HepG2 (cell line): ENCODE data around the gene CFAP46. TPM values are rescaled to one million over a fixed set of nuclear protein-coding genes. Genes with fewer than 3 reads are reported as not detected.

ENCODE experiments used
- ATAC-seq: fragments of 200-7000 bp; cut with Tn5 transposase; 3 replicates; pipeline ENCODE4 v1.9.1; 2020; ENCODE audit warnings: mild to moderate bottlenecking, moderate library complexity
- BruUV-seq: library from RNA; stranded (reverse); fragments of 400-500 nt; replicated peaks from 2 replicates; lab custom pipeline; 2021; lab: Mats Ljungman, UMichigan
- CTCF ChIA-PET: fragments of 300-600 bp; formaldehyde crosslinking; extraction: SDS; loops from one replicate; lab custom pipeline; 2021; ENCODE audit warnings: low total read pairs, inconsistent platforms, low intra/inter-chr PET ratio; lab: Yijun Ruan, JAX
- POLR2A ChIA-PET: fragments of 350-600 bp; sonication (Branson Sonifier 250); formaldehyde crosslinking; loops from one replicate; lab custom pipeline; 2020; ENCODE audit warnings: antibody characterized with exemption, inconsistent platforms; lab: Yijun Ruan, JAX
- DNase-seq: peaks from one replicate; pipeline ENCODE4 v3.0.0-alpha.2; 2015; ENCODE audit warnings: low spot score
- FAIRE-seq: peaks from 3 replicates; lab custom pipeline; 2011; peaks lifted over from hg19 to GRCh38; lab: Jason Lieb, UNC
- H2AFZ ChIP-seq: one replicate; pipeline ENCODE4 v1.6.1; 2011; ENCODE audit warnings: low read length, inconsistent platforms
- H3K27ac ChIP-seq: fragments of 300-600 bp; 3 replicates; pipeline ENCODE4 v1.8.0; 2011; ENCODE audit warnings: mixed run types, mild to moderate bottlenecking, mixed read lengths, low read length, inconsistent platforms; ENCODE audit not compliant: insufficient read depth; ENCODE audit errors: extremely low read length
- H3K27me3 ChIP-seq, 2 experiments: fragments of 200-600 bp in 1 of 2; 2 replicates in 1 of 2; 3 replicates in 1 of 2; pipeline versions ENCODE4 v1.6.0 to v1.8.0; 2011; ENCODE audit warnings: low read length in 2 of 2, mild to moderate bottlenecking in 2 of 2, moderate library complexity in 2 of 2, inconsistent platforms in 1 of 2; ENCODE audit not compliant: insufficient read depth in 2 of 2, control insufficient read depth in 1 of 2
- H3K36me3 ChIP-seq, 2 experiments: fragments of 200-600 bp in 1 of 2; replicated peaks in 1 of 2; 2 replicates in 1 of 2; 3 replicates in 1 of 2; pipeline versions ENCODE4 v1.5.1 to v1.8.0; 2011; ENCODE audit warnings: low read length in 2 of 2, inconsistent platforms in 1 of 2; ENCODE audit not compliant: insufficient read depth in 2 of 2, control insufficient read depth in 1 of 2
- H3K4me1 ChIP-seq: 2 replicates; pipeline ENCODE4 v1.5.1; 2012; ENCODE audit warnings: low read length, inconsistent platforms; ENCODE audit not compliant: insufficient read depth
- H3K4me2 ChIP-seq: 2 replicates; pipeline ENCODE4 v1.6.0; 2011; ENCODE audit warnings: low read depth, low read length, inconsistent platforms
- H3K4me3 ChIP-seq, 3 experiments: fragments of 200-600 bp in 1 of 3; sonication (generic), shearing (Covaris generic) in 1 of 3; replicated peaks in 1 of 3; 2 replicates each; pipeline ENCODE4 v1.5.1; 2011 to 2016; ENCODE audit warnings: low read length in 3 of 3, inconsistent platforms in 2 of 3, low read depth in 2 of 3, mild to moderate bottlenecking in 2 of 3, control low read depth in 1 of 3, mixed read lengths in 1 of 3; ENCODE audit not compliant: insufficient read depth in 1 of 3
- H3K79me2 ChIP-seq: one replicate; pipeline ENCODE4 v1.6.1; 2011; ENCODE audit warnings: low read length, inconsistent platforms; ENCODE audit not compliant: insufficient read depth
- H3K9ac ChIP-seq: 2 replicates; pipeline ENCODE4 v1.6.0; 2011; ENCODE audit warnings: mild to moderate bottlenecking, low read depth, low read length, inconsistent platforms; ENCODE audit not compliant: insufficient read depth
- H3K9me3 ChIP-seq: 2 replicates; pipeline ENCODE4 v1.5.1; 2012; ENCODE audit warnings: mild to moderate bottlenecking, low read length
- H4K20me1 ChIP-seq: 2 replicates; pipeline ENCODE4 v1.6.0; 2011; ENCODE audit warnings: inconsistent platforms, mild to moderate bottlenecking, low read length, moderate library complexity; ENCODE audit not compliant: insufficient read depth
- AGO2 ChIP-seq: fragments of 200-400 bp; formaldehyde crosslinking; optimal IDR thresholded peaks from 2 replicates; pipeline ENCODE3; 2017; ENCODE audit warnings: mild to moderate bottlenecking, low read depth, low read length, moderate library complexity
- BRCA1 ChIP-seq: sonication (generic); formaldehyde crosslinking; IDR thresholded peaks from 2 replicates; pipeline ENCODE4 v1.4.0; 2020; ENCODE audit warnings: missing genetic modification reagents
- ELF3 ChIP-seq: IDR thresholded peaks from 2 replicates; pipeline ENCODE4 v1.6.1; 2016; ENCODE audit warnings: missing genetic modification reagents, missing compliant biosample characterization
- FOXP4 ChIP-seq: sonication (generic); formaldehyde crosslinking; IDR thresholded peaks from 2 replicates; pipeline ENCODE4 v1.4.0; 2020; ENCODE audit warnings: missing genetic modification reagents
- GATAD1 ChIP-seq: IDR thresholded peaks from 2 replicates; pipeline ENCODE4 v1.6.1; 2016; ENCODE audit warnings: missing genetic modification reagents, missing compliant biosample characterization
- KDM1A ChIP-seq: IDR thresholded peaks from 2 replicates; pipeline ENCODE4 v1.6.1; 2016; ENCODE audit warnings: missing compliant biosample characterization
- MTERF4 ChIP-seq: sonication (generic); formaldehyde crosslinking; IDR thresholded peaks from 2 replicates; pipeline ENCODE4 v1.8.0; 2023; ENCODE audit warnings: mild to moderate bottlenecking, missing genetic modification reagents
- NKX3-1 ChIP-seq: sonication (generic); formaldehyde crosslinking; IDR thresholded peaks from 2 replicates; pipeline ENCODE4 v1.5.0; 2020; ENCODE audit warnings: missing genetic modification reagents
- PRDM15 ChIP-seq: sonication (generic); formaldehyde crosslinking; IDR thresholded peaks from 2 replicates; pipeline ENCODE4 v1.4.0; 2020; ENCODE audit warnings: missing genetic modification reagents
- REPIN1 ChIP-seq: sonication (generic); formaldehyde crosslinking; IDR thresholded peaks from 2 replicates; pipeline ENCODE4 v1.8.0; 2022; ENCODE audit warnings: missing genetic modification reagents, low read depth, mild to moderate bottlenecking, borderline replicate concordance
- SMAD1 ChIP-seq: sonication (generic); formaldehyde crosslinking; IDR thresholded peaks from 2 replicates; pipeline ENCODE4 v1.4.0; 2020; ENCODE audit warnings: missing genetic modification reagents, low read depth, mild to moderate bottlenecking, borderline replicate concordance
- SNAI1 ChIP-seq: sonication (generic); formaldehyde crosslinking; IDR thresholded peaks from 2 replicates; pipeline ENCODE4 v1.5.0; 2020; ENCODE audit warnings: mild to moderate bottlenecking, missing genetic modification reagents, borderline replicate concordance
- SSRP1 ChIP-seq: IDR thresholded peaks from 2 replicates; pipeline ENCODE4 v1.6.1; 2016; ENCODE audit warnings: control low read depth
- TBP ChIP-seq: sonication (generic); formaldehyde crosslinking; IDR thresholded peaks from 2 replicates; pipeline ENCODE4 v1.5.0; 2020; ENCODE audit warnings: missing genetic modification reagents
- THAP7 ChIP-seq: sonication (generic); formaldehyde crosslinking; IDR thresholded peaks from 2 replicates; pipeline ENCODE4 v1.8.1; 2023; ENCODE audit warnings: mild to moderate bottlenecking, missing genetic modification reagents
- ZNF567 ChIP-seq: sonication (generic); formaldehyde crosslinking; IDR thresholded peaks from 2 replicates; pipeline ENCODE4 v1.8.1; 2023; ENCODE audit warnings: mild to moderate bottlenecking, missing genetic modification reagents, borderline replicate concordance
- ZNF674 ChIP-seq: sonication (generic); formaldehyde crosslinking; IDR thresholded peaks from 2 replicates; pipeline ENCODE4 v1.5.0; 2020; ENCODE audit warnings: low read depth, mild to moderate bottlenecking, missing genetic modification reagents
- WGBS: methylation state at CpG from one replicate; pipeline ENCODE4 v1.1.6; 2017; ENCODE audit warnings: low lambda C conversion rate; 5-methylcytosine and 5-hydroxymethylcytosine counted together
- in situ Hi-C: cut with HindIII; loops from 2 replicates; pipeline ENCODE4 v1.10.0; 2017; ENCODE audit warnings: low pct_unique_long_range_greater_than_20kb; ENCODE audit not compliant: extremely low pct_ligation_motif_present
- intact Hi-C: fragments of 100-400 bp; cut with micrococcal nuclease; formaldehyde crosslinking; loops from one replicate; pipeline ENCODE4 v1.10.0; 2022; ENCODE audit not compliant: unreplicated experiment
- polyA plus RNA-seq, 8 experiments: library from polyadenylated mRNA; depleted of rRNA in 3 of 8; stranded (reverse) in 7 of 8; unstranded in 1 of 8; fragments of >200 nt; fragmentation: Illumina TruSeq in 4 of 8; extraction: Trizol in 4 of 8; gene quantifications; 2 replicates each; pipeline versions ENCODE4 v1.2.1 to v1.2.3, GENCODE V29; 2011 to 2016; ENCODE audit warnings: low read depth in 4 of 8, missing spikeins in 1 of 8, mixed read lengths in 1 of 8; ENCODE audit not compliant: insufficient read depth in 1 of 8
- total RNA-seq, 5 experiments: library from RNA; depleted of rRNA; stranded (reverse); fragments of >200 nt; fragmentation: Illumina TruSeq; extraction: Trizol; gene quantifications; 2 replicates each; pipeline ENCODE4 v1.2.3, GENCODE V29; 2016; ENCODE audit warnings: low read depth in 1 of 5

The CFAP46 gene
- total and polyA plus RNA-seq, 2 of the 13 experiments (the other 11 are each of a cell fraction or from before 2014, with no cell fraction given): 0.24 to 0.84 TPM

- intact Hi-C loops: no loop called here
- no peak overlapping the region for H3K4me3 ChIP-seq
- no peak for DNase-seq
- TF ChIP-seq GATAD1 (CRISPR knock-in tag) (no peak), TBP (CRISPR knock-in tag) (no peak), THAP7 (CRISPR knock-in tag) (no peak), ZNF567 (CRISPR knock-in tag) (no peak), MTERF4 (no peak), ELF3 (CRISPR knock-in tag) (no peak), FOXP4 (CRISPR knock-in tag) (no peak), SSRP1 (CRISPR knock-in tag) (no peak), ZNF674 (no peak), SMAD1 (CRISPR knock-in tag) (no peak), AGO2 (no peak), BRCA1 (no peak), NKX3-1 (CRISPR knock-in tag) (no peak), REPIN1 (CRISPR knock-in tag) (no peak), SNAI1 (CRISPR knock-in tag) (no peak), PRDM15 (CRISPR knock-in tag) (no peak), KDM1A (CRISPR knock-in tag) (no peak)
- TF ChIP-seq, all 625 proteins: peak for 0
- no peaks in the 10 kb centered on the region for H4K20me1 ChIP-seq
- H2AFZ ChIP-seq: no peak overlapping the region
- ChIA-PET POLR2A (no interaction called here), CTCF (no interaction called here)
- no peak overlapping the region for H3K4me2 ChIP-seq
- H3K36me3 ChIP-seq: no peaks in the 10 kb centered on the region
- ATAC-seq: no peak
- H3K79me2 ChIP-seq: no peaks in the 10 kb centered on the region
- BruUV-seq: no TSS peak
- FAIRE-seq: no peak
- 63% methylated on average over 8 of the region's 18 CpGs for WGBS
- in situ Hi-C loops: no loop called here
- H3K9me3 ChIP-seq: no peaks in the 10 kb centered on the region
- no peak overlapping the region for H3K27ac ChIP-seq
- no peaks in the 10 kb centered on the region for H3K4me1 ChIP-seq
- peaks cover 6 to 28% of the 10 kb centered on the region in 2 experiments; a peak in 4 of 5 replicates for H3K27me3 ChIP-seq
- H3K9ac ChIP-seq: no peak overlapping the region
Measured at GRCh38 chr10:132921086-132921485, 21.3 kb downstream of the CFAP46 start.
